Head of caudate nucleus (tissue), 42 donors: ENCODE measurements around the gene SMAGP.

Experiments
- DNase-seq, 42 donors: peaks; one replicate each; pipeline versions ENCODE4 v3.0.0 to v3.0.0-alpha.2; 2020 to 2021; ENCODE audit warnings: mixed read lengths in 7 of 42
- intact Hi-C: fragments of 100-400 bp; cut with DNase I; formaldehyde crosslinking; loops from one replicate; pipeline ENCODE4 v1.15.0; 2022

Gene SMAGP

GRCh38 chr12:51208016-51208660 lies 62.1 kb downstream of the SMAGP start:
- intact Hi-C loops, result no loop called here
- DNase-seq, result peak in 27 of 42 donors; percentile 17 to 67 (median 41)

DNA sequence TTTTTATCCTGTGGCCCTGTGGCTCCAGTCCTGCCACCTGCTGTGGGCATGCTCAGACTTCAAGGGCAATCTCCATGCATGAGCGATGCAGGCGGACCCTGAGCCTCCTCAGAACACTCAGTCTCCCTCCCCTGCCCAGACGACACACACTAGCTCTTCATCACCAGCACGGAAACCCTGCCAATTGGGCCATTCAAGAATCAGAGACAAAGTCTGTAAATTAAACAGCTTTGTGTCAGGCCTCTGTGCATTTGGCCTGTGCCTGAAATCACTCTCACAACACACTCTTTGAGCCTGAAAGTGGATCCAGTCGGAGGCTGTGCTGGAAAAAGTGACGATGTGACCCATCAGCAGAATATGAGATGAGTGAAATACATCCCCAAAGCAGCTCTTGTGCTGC lies 64.9 kb downstream of the SMAGP start:
- intact Hi-C loops, result no loop called here
- peak in 25 of 42 donors; percentile 13 to 72 (median 39) for DNase-seq

DNA sequence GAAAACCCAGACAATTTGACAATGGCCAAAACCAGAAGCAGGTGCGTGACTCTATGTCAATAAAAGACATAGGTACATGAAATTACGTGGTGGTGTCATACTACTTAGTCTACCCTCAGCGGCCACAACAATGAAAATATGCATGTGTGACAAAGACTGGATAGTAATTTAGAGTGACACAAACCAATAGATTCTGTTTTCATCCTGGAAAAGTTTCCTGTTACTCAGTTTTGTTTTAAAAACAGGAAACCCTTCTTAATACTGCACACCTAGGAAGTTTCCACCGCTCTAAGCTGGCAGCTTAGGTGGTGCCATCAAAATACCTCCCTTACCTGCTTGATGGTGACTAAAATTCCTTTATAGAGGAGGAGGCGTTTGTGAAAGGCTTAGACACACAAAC lies 67.5 kb downstream of the SMAGP start:
- DNase-seq, result no peak
- intact Hi-C loops, result no loop called here

GRCh38 chr12:51200806-51201205 lies 69.4 kb downstream of the SMAGP start:
- intact Hi-C loops, result no loop called here
- no peak for DNase-seq

- intact Hi-C loops, result no loop called here
- no peak for DNase-seq
These were observed 70.1 kb downstream of the SMAGP start for GRCh38 chr12:51200156-51200555.

DNA sequence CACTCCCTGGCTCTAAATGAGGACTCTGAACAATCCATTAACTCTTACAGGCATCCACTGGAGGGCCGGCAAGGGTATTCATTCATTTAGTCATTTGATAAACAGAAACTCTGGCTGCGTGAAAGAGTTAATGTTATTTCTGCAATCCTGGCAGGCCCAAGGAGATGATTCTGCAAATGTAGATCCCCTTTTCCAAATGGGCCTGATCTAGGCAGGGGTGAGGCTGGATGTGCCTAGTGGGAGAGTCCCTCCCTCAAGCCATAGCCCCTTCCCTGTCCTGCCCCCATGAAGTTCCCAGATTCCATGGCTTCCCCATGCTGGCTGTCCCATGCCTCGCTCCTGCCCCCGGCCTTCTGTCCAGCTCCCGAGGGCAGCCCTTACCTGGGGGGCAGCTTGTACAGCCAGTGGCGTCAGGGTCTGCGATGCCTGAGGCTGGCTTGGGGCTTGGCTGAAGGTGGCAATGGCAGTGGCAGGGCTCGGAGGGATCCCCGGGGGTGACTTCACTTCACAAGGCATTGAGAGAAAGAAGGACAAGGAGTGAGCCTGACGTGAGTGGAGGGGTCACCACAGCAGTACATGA lies 70.8 kb downstream of the SMAGP start:
- DNase-seq, result no peak
- intact Hi-C loops, result no loop called here

- DNase-seq, result peak in 1 of 42 donors; percentile 4
- intact Hi-C loops, result no loop called here
These were observed 71.4 kb downstream of the SMAGP start for GRCh38 chr12:51198568-51199365.

GRCh38 chr12:51197736-51198567 lies 72.3 kb downstream of the SMAGP start:
- DNase-seq, result peak in 1 of 42 donors; percentile 32
- intact Hi-C loops, result no loop called here

GRCh38 chr12:51196547-51196946 lies 73.7 kb downstream of the SMAGP start:
- intact Hi-C loops, result no loop called here
- peak in 1 of 42 donors; percentile 27 for DNase-seq

DNA sequence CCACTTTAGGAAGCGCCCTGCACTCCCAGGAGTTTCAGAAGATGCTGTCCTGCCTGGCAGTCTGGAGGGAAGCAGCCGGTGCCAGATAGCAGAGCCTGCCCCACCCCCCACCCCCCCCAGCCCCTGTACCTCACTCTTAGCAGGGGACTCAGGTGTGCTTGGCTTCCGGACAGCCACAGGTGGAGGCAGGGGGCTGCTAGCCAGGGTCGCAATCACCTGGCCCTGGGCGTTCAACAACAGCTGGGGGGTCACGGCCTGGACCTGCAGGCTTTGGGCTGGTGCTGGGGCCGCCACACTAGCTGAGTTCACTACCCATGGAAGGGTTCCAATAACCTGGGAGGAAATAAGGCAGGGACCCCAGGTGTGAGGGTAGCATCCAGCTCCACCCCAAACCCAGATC lies 74.4 kb downstream of the SMAGP start:
- no peak for DNase-seq
- intact Hi-C loops, result no loop called here
